Fibroblast of peridontal ligament (primary cell): ENCODE data around the gene PLA2G3.
"Not testable (repeated sequence)": the region's sequence is repeated elsewhere in the genome, so short reads cannot be mapped to it uniquely, and the experiment has no call there.

Experiments
- DNase-seq: peaks from one replicate; pipeline ENCODE4 v3.0.0-alpha.2; 2010; ENCODE audit errors: extremely low read depth

PLA2G3 gene

DNA sequence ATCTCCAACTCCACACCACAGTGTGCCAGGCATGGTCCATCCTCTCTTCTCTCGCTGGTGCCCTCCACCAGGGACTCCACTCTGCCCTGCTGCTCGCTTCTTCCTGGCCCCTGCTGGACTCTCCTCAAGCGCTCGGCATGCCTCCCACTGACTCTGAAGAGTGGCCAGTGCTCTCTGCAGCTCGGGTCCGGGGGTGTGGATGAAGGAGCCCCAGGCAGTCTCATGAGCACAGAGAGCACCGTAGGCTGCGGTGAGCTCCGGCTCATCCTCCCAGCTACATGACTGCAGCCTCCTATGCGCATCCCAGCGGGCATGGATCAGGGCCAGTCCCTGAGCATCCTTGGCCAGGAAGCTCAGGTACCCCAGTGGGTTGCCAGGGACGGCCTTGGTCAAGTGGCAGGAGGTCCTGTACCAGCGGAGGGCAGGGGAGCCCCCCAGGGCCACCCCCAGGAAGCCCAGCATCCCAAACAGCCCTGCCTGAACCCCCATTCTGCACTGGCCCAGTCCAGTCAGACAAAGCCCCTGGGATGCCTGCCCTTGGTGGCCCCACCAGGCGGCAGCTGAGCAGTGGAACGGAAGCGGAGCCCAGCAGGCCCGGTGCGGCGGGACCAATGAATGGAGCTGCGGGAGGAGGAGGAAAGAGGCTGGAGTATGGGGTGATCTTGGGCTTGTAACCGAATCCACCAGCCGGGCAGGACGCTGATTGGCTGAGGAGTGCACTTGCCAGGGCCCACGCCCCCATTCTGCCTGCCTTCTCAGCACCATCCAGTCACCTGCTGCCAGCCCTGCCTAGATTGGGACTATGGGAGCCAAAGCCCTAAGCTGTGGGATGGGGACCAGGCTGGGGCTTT, at the start of gene PLA2G3:
Gene PLA2G3, minus strand, starts transcription at position 643 of the 851 bp plus-strand sequence. Its CDS starts 154 bp downstream, at position 489.
- peak; percentile 39 for DNase-seq

DNA sequence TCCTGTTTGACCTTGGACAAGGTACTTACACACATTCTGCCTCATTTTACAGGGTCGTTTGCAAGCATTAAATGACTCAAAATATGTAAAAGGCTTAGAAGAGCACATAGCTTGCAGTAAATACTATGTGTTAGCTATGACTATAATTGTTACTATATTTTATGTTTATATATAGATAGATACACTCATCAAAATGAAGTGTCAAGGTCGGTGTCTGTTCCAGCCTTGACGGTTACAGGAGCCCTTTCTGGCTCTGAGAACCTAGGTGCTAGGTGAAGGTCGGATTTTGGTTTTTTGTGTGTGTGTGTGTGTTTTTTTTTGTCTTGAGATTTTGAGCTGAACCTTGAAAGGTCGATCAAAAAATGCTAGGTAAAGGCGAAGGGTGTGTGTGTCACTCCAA, 47.3 kb upstream of the PLA2G3 start:
- DNase-seq, result no peak

GRCh38 chr22:31185056-31185455, 44.7 kb upstream of the PLA2G3 start:
- peak; percentile 39 for DNase-seq

GRCh38 chr22:31184015-31184414, 43.7 kb upstream of the PLA2G3 start:
- DNase-seq, result no peak

DNA sequence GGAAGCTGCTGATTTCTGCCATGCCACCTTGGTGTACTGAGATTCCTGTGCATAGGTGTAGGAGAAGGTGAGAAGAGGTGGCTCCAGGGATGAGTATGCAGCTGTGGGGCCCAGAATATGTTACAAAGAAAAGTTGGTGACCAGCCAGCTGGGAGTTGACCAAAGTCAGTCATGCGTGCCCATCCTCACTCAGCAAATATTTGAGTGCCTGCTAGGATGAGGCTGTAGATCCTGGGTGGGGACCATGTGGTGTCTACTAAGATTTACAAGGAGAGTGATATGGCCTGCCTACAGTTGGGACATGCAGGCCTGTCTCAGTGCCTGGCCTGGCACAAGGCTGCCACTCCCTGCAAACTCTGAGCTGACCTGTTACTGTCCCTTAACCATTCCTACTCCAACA, 39.0 kb upstream of the PLA2G3 start:
- peak; percentile 73 for DNase-seq

GRCh38 chr22:31178859-31179258, 38.6 kb upstream of the PLA2G3 start:
- no peak for DNase-seq

DNA sequence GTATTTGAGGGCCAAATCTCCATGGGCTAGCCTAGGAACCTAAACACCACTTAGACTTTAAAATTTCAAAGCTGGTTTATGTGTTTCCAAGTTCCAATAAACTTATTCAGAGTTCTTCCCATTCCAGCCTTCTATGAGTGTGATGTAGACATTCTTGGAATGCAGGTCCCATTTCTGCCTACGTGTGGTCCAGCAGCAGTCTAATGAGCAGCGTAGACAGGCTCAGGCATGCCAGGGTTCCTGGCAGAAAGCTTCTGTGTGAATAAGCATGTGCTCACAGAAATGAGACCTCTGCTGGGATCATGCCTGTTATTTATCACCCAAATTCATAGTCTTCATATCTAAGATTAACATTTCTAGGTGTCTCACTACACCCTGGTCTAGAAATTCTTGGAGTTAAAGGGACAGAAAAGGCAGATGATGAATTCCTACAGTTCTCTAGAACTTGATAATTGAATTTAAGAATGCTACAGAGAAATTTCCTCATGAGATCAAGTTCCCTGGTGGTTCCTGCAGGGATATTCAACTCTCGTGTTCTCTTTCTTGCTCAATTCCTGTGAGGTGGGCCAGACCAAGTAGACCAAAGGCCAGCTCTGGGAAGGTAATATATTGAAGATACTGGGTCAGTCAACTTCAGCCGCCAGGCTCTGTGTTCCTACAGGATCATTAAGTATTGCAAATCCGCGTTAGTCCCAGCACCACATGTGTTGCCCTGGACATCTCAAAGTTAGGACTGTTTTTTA, 37.3 kb upstream of the PLA2G3 start:
- DNase-seq, result peak; percentile 94

DNA sequence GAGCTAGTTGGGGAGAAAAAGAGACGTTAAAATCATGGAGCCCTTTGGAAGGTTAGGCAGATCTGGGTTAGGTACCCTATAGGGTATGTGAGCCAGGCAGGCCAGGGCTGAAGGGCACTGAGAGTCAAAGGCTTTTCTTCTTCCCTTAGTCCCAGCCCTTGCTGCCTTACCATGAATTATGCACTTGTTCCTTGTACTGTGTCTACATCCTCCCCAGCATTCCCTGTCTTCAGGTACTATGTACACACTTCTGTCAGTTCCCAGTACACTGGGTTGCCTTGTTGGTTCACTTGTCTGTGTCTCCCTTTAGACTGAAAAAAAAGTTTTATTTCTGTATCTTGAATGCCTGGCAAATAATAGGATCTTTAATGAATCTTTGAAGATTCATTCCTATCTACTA, 36.6 kb upstream of the PLA2G3 start:
- DNase-seq, result no peak

DNA sequence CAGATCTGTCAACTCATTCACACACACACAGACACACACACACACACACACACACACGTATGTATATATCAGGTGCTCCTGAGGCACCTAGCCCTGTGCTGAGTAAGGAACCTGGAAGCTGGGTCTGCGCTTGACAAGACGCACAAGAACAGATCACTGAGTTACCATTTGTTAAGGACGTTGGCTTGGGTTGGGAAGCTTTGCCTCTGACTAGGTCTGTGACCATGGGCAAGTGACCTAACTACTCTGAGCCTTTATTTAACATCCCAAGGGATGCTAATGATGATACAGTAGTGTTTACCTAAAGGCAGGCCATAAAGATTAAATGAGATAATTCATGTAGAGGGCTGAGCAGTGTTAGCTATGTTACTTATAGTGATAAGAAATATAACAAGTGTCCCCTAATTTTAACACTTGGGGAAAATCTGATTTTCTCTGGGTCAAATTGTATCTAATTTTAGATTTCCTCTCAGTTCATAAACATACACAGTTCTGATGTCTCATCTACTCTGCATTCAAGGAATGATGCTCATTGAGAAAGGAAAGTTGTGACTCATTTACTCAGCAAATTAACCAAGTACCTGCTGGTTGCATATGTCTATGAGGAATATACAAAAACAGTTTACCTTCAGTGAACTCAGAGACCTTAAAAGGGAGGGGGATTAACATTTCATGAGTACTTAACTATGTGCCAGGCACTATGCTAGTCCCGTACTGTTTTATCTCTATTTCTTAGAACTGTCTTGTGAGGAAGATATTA, 33.3 kb upstream of the PLA2G3 start:
- peak; percentile 90 for DNase-seq

- DNase-seq, result not testable (repeated sequence)
Observed at GRCh38 chr22:31171734-31172133, 31.4 kb upstream of the PLA2G3 start.

GRCh38 chr22:31170971-31171370, 30.7 kb upstream of the PLA2G3 start:
- no peak for DNase-seq

- DNase-seq, result peak; percentile 40
Observed at GRCh38 chr22:31162015-31162765, 21.9 kb upstream of the PLA2G3 start.

DNA sequence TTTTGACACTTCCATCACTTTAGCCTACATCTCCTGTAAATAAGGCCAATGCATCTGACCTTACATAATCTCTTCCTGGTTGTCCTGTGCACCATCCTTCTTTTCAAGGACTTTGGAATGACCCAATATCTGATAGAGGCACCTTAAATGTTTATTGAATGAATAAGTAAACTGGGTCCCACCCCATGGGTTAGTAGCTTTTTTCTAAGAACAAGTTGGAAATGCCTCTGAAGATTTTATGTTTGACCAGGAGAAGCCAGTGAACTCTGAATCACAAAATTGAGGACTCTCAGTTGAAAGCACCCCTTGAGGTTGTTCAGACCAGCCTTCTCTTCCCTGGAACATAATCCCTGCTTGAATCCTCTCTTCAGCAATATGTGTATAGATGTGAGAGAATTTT, 21.1 kb upstream of the PLA2G3 start:
- no peak for DNase-seq

DNA sequence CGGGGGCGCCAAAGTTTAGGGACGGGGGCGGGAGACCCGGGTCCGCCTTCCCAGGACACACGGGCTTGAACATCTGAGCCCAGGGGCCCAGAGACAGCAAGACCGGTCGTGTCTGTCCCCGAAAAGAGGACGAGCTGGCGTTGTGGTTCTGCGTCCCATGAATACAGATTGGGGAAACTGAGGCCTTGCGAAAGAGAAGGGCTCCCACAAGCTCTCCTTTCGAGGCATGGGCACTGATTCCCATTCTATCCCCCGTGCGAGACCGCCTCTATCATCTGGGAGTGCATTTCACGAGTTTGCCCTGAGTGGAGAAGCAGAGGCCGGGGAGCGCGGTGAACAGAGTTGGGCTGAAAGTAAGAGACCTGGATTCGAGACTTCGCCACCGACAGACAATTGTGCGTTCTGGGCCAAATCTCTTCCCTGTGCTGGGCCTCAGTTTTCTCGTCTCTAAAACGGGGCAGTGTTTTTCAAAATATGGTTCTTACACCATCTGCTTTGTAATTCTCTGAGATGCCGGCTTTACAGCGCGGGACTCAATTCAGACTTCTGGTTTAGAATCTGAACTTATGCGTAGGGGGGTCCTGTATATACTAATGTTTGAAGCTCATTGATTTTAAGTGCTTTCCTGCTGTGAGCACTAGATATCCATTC, 20.1 kb upstream of the PLA2G3 start:
- peak; percentile 32 for DNase-seq

DNA sequence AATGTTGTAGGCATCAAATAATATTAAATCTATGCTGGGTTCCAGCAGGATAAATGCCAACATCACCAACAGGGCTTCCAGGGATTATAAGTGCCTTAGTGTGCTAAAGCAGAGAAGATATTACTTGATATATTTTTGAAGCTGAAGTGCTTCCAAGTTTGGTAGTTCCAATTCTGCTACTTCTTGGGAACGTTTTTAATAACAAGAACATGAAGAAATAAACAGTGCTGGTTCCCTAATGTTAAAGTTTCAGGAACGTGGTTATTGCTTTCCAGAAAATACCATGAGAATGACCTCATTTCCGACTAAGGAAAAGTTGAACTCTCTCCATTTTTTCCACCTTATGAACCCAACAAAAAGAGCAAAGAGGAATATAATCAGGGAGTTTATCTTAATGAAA, 15.1 kb upstream of the PLA2G3 start:
- DNase-seq, result peak; percentile 67

GRCh38 chr22:31154975-31155374, 14.7 kb upstream of the PLA2G3 start:
- DNase-seq, result no peak

DNA sequence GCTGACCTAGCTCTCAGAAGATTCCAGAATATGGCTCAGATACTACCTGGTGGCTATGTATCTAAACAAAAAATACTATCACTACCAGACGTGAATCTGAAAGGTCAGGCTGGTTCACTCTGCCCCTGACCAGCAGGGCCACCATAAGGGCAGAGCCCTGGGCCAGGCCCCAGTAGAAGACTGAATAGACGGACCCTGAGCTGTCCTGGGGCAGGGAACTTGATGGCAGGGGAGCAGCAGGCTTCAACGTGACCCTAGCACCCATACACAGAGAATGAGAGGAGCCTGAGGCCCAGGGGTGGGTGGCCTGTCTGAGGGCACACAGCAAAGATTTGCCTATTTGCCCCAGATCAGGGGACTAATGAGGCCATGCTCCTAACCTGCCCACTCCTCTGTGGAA, 13.0 kb upstream of the PLA2G3 start:
- no peak for DNase-seq

- no peak for DNase-seq
Observed at GRCh38 chr22:31151872-31152271, 11.6 kb upstream of the PLA2G3 start.

DNA sequence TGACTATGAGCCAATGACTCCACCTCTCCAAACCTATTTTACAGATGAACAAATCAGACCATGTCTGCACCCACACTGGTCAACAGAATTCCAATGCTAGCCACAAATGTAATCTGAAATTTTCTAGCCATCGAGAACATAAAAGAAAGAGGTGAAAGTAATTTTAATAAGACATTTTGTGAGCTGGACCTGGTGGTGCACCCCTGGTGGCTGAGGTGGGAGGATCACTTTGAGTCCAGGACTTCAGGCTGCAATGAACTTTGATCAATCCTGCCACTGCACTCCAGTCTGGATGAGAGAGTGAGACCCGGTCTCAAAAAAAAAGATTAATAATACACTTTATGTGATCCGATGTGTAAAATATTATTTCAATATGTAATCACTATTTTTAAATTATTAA, 10.3 kb upstream of the PLA2G3 start:
- no peak for DNase-seq

DNA sequence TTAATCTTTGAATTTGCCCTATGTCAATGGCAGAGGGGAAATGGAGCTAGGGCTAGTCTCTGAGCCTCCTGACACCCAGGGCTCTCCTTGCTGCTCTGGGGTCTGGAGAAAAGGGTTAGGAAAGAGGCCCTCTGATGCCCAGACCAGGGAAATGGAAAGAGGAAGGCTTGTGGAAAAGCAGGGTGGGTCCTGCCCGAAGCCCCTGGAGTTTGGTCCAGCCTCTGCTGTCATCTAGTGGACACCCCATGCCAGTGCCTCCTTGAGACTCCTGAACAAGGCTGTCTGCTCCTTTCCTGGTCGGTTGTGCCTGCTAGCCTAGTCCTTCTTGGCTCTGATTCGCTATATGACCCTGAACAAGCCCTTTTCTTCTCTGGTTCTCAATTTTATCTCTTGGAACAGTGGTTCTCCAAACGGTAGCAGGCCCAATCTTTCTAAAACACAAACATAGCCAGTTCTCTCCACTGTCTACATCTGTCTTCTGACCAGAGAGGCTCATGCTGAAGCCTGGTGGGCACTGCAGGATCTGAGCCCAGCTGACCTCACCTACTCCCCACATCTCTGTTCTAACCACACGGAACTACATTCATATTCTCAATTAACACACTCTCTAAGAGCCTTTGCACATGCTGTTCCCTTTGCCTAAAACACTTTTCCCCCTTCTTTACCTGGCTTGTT, 8.8 kb upstream of the PLA2G3 start:
- DNase-seq, result peak; percentile 82
